T-helper 1 cell treated with Interleukin-12 subunit alpha and Interleukin-12 subunit beta and Interleukin-4 antibody, amounts not matched to agents 30 μg/mL and 1 μg/mL, for 36 hours (primary cell): ENCODE measurements around the gene EEF1AKMT3.

Experiments used
- H3K27ac Mint-ChIP-seq: one replicate; pipeline ENCODE4 v1.8.0; 2021; ENCODE audit warnings: mild to moderate bottlenecking, mixed read lengths
- H3K27me3 Mint-ChIP-seq: one replicate; pipeline ENCODE4 v1.8.0; 2021; ENCODE audit warnings: low read depth, mixed read lengths
- H3K36me3 Mint-ChIP-seq: one replicate; pipeline ENCODE4 v1.8.0; 2021; ENCODE audit warnings: low read depth, mixed read lengths
- H3K4me1 Mint-ChIP-seq: one replicate; pipeline ENCODE4 v1.8.0; 2021; ENCODE audit warnings: low read depth, mixed read lengths
- H3K4me3 Mint-ChIP-seq: one replicate; pipeline ENCODE4 v1.8.0; 2021; ENCODE audit warnings: mild to moderate bottlenecking, moderate library complexity, mixed read lengths
- H3K9me3 Mint-ChIP-seq: one replicate; pipeline ENCODE4 v1.8.0; 2021; ENCODE audit warnings: mixed read lengths

The EEF1AKMT3 gene

DNA sequence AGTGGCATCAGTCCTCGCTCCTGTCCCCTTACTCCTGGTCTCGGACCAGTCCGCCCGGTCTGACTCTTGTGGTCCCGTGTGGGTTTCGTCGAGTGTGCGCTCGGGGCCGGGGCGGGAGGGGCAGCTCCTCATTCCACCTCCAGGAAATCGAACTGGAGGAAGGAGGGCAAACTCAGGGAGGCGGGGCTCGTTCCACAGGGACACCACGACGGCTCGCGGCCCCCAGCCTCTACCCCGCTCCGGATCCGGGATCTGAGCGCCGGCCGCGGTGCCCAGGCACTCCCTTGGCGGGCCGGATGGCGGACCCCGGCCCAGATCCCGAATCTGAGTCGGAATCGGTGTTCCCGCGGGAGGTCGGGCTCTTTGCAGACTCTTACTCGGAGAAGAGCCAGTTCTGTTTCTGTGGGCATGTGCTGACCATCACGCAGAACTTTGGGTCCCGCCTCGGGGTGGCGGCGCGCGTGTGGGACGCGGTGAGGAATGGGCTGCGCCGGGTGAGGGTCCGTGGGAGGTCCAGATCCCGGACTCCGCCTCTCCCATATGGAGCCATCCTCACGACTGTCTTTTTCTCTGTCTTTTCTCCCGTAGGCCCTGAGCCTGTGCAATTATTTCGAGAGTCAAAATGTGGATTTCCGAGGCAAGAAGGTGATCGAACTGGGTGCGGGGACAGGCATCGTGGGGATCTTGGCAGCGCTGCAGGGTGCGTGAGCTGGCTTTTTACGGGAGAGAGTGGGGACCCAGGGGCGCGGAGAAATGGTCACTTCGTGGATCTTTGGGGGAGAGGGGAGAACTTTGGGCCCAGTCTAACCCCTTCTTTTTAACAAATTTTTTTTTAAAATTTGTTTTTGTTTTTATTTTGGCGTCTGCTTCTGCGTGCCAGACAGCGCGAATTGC is at the start of gene EEF1AKMT3:
EEF1AKMT3 (plus strand) TSS at position 186 of the 894 bp plus-strand sequence; CDS start at position 297, 111 bp downstream.
- Mint-ChIP-seq H3K4me3 (peak within 1 kb of the TSS; percentile 96), H3K4me1 (peaks cover 22% of the 10 kb centered on the region), H3K36me3 (peaks cover 12% of the 10 kb centered on the region), H3K27ac (peak within 1 kb of the TSS; percentile 98), H3K27me3 (no peaks in the 10 kb centered on the region), H3K9me3 (no peaks in the 10 kb centered on the region)

DNA sequence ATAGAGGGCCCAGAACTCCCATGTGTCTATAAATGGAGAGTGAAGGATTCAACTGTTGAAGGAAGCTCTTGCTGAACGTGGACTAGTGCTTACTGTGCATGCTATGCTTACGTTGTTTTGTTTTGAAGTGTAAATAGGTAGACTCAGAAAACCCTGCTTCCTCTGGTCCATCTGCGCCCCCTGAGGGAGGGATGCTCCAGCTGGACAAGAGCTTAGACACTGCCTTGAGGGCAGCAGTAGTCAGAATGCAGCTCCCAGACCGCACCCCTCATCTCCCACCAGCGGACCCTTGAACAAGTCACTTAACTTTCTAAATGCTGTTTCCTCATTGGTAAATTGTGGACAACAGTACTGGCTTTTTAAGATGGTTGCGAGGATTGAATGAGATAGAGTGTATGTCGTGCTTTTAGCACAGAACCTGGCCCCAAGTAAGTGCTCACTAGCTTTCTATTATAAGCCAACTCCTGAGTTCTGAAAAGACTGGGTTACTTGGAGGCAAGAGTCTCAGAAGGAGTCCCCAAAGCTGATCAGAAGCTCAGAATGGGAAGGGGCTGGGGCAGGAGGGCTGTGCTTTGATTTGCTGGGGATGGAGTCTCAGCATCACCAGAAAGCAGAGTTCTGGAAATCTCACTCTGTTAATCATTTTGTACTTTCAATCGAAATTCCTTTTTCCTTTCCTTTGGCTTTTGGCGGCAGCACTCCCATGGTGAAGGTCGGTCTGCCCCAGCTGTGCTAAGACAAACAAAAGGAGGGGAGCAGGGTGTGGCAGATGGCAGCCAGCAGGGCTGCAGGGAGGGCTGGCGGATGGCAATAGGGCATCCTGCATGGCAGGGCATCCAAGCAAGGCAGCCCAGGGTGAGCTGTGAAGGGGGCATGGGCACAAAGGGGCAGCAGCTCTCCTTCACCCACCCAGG is 49.4 kb upstream of the EEF1AKMT3 start:
- no peaks in the 10 kb centered on the region for H3K9me3 Mint-ChIP-seq
- no peak overlapping the region for H3K4me3 Mint-ChIP-seq
- no peak overlapping the region for H3K27ac Mint-ChIP-seq
- peaks cover 3% of the 10 kb centered on the region for H3K4me1 Mint-ChIP-seq
- no peaks in the 10 kb centered on the region for H3K27me3 Mint-ChIP-seq
- H3K36me3 Mint-ChIP-seq, result peaks cover 30% of the 10 kb centered on the region

DNA sequence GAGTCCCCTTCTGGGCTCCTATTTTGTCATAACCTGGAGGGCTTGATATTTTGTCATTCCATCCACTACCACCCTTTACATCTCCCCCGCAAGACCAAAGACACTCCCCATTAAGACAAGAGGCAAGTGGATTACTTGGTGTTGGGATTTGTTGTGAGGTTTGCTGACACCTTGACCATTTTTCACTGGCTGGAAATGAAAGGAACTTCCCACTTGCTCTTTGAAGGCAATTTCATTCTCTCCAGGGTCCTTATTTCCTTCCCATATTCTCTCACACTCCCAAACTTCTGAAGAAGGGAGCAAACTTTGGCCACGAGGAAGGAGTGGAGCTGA is 48.8 kb upstream of the EEF1AKMT3 start:
- Mint-ChIP-seq H3K36me3 (peaks cover 31% of the 10 kb centered on the region), H3K4me1 (peaks cover 6% of the 10 kb centered on the region), H3K4me3 (no peak overlapping the region), H3K27ac (no peak overlapping the region), H3K27me3 (no peaks in the 10 kb centered on the region), H3K9me3 (no peaks in the 10 kb centered on the region)

DNA sequence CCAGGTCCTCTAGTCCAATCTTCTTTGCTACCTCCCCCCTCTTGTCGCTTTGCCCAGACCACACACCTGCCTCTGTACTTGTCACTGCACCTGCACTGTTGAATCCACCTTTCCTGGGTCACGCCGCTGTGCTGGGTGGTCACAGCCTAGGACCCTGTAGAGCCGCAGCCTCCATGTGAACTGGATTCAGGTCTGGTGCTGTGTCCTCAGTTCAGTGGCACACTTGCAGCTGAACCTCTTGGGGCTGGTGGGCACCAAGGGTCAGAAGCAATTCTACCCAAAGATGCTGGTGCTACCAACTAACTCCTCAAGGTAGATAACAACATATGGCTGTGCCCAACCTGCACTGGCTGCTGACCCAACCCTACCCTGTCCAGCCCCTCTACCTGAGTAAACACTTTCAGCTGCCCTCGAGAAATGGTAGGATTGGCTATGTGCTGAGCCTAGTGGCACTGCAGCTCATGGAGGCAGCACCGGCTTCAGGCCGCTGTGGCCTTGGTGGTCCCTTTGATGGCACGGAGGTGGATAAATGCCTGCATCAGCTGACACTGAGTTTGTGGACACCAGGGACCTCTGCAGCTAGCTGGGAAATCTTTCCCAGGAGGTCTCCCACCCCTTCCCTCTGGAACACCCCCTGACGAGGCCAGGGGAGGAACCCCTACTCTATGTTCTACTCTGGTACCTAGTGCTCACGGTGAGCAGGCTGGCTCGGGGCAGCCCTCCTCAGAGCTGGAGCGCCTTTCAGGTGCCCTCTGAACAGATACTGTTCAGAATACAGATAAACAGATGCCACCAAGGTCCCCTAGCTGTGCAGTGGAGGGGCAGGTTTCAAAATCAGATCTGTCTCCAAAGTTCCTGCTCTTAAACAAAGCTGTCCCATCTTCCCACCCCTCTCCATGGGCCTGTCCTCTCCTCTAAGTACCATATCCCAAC is 48.1 kb upstream of the EEF1AKMT3 start:
- no peaks in the 10 kb centered on the region for H3K9me3 Mint-ChIP-seq
- no peak overlapping the region for H3K27ac Mint-ChIP-seq
- no peaks in the 10 kb centered on the region for H3K27me3 Mint-ChIP-seq
- H3K36me3 Mint-ChIP-seq, result peaks cover 31% of the 10 kb centered on the region
- peaks cover 6% of the 10 kb centered on the region for H3K4me1 Mint-ChIP-seq
- H3K4me3 Mint-ChIP-seq, result no peak overlapping the region

DNA sequence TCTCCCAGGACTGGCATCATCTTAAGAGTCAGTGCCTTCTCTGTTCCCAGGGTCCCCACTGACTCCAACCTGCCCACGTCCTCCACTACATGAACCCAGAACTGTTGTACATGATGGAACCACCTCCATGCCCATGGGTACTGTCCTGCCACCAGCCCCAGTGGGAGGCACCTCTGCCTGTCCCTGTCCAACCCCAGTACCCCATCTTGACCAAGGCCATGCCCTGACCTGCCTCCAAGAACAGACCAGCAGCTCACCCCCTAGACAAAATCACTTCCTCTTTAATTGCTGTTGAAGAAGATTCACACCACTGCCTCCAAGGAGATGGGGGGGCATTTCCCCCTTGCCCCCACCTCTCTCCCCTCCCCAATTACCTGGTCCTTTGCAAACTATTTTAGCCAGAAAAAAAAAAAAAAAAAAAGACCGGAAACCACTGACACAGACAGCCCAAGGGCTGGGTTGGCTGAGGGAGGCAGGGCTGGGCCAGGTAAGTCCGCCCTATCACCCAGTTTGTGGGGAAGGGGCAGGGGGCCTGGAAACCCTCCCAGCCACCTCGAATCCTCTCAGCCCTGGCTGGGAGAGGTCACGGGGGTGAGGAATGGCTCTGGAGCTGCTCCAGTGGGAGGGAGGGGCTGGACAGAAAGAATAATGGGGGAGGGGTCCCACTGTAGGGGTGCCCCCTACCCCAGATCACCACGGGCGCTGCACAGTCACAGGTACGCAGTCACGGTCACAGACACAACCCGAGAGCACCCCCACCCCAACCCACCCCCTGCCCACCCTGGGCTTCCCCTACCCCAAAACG is 47.3 kb upstream of the EEF1AKMT3 start:
- H3K27ac Mint-ChIP-seq, result no peak overlapping the region
- no peak overlapping the region for H3K4me3 Mint-ChIP-seq
- H3K9me3 Mint-ChIP-seq, result no peaks in the 10 kb centered on the region
- peaks cover 6% of the 10 kb centered on the region for H3K4me1 Mint-ChIP-seq
- H3K27me3 Mint-ChIP-seq, result no peaks in the 10 kb centered on the region
- H3K36me3 Mint-ChIP-seq, result peaks cover 30% of the 10 kb centered on the region

DNA sequence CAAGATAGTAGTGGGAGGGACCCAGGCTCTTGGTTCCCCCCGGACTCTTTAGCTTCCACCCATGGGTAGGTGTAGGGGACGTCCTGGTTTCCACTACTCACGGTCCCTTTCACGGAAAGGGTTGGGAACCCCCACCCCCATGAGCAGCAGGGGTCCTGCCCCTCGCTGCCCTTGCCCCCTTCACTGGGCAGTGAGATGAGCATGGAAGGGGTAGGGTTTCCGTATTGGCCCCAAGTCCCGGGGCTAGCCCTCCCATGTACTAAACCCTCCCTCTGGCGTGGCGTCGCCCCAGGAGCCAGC is 46.6 kb upstream of the EEF1AKMT3 start:
- H3K9me3 Mint-ChIP-seq, result no peaks in the 10 kb centered on the region
- no peak overlapping the region for H3K27ac Mint-ChIP-seq
- peaks cover 6% of the 10 kb centered on the region for H3K4me1 Mint-ChIP-seq
- H3K36me3 Mint-ChIP-seq, result peaks cover 30% of the 10 kb centered on the region
- no peaks in the 10 kb centered on the region for H3K27me3 Mint-ChIP-seq
- no peak overlapping the region for H3K4me3 Mint-ChIP-seq

DNA sequence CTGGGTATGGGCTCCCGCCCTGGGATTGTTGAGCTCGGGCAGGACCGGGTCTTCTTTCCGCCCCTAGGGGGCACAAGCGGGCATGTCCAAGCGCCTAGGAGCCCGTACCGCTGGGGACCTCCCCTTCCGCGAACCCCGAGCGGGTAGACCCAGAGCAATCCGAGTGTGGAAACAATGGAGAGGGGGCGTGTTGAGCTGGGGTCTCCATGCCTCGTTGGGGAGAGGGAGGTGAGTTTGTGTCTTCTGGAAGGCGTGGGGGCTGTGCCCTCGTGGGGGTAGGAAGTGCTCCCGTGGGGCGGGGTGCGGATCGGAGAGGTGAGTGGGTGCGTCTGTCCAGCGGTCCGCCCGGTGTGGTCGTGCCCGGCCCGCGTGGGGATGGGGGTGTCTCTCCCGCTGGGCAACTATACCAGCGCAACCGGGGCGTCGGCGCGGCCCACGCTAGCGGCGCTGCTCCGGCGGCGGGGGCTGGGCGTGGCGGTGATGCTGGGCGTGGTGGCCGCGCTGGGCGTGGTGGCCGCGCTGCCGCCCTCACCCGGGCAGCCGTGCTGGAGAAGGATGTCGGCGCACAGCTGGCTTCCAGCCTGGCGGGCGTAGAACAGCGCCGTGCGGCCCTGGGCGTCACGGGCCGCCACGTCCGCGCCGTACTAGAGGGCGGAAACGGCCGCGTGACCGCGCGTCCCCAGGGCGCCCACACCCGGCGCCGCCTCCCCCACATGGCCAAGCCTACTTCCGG is 46.1 kb upstream of the EEF1AKMT3 start:
- no peaks in the 10 kb centered on the region for H3K9me3 Mint-ChIP-seq
- peaks cover 35% of the 10 kb centered on the region for H3K36me3 Mint-ChIP-seq
- peak overlapping the region; percentile 29 for H3K27ac Mint-ChIP-seq
- H3K4me1 Mint-ChIP-seq, result peaks cover 6% of the 10 kb centered on the region
- no peak overlapping the region for H3K4me3 Mint-ChIP-seq
- no peaks in the 10 kb centered on the region for H3K27me3 Mint-ChIP-seq

DNA sequence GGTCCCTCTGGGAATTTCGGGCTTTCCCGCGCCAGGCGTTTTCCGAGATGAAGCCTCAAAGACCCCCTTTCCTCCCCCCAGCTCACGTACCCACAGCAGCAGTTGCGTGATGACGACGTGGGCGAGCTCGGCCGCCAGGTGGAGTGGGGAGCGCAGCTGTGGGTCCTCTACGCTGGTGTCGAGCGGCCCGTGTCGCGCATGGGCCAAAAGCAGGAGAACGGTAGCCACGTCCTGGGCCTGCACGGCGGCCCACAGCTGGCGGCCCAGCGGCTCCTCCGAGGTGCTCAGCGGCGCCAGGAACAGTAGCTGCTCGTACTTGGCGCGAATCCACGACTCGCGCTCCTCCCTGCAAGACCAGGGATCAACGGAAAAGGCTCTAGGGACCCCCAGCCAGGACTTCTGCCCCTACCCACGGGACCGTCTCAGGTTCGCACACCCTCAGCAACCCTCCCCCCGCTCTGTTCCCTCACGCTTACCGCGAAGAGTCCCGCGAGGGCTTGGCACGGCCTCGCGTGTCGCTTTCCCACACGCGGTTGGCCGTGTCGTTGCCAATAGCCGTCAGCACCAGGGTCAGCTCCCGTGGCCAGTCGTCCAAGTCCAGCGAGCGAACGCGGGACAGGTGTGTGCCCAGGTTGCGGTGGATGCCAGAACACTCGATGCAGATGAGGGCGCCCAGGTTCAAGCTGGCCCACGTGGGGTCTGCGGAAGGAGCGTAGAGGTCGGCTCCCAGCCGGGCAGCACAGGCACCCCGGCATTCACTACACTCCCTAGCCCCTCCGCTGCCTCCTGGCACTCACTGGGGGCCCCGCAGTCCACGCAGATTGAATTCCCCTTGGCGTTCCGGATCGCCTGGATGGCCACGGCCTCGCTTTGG is 45.3 kb upstream of the EEF1AKMT3 start:
- H3K36me3 Mint-ChIP-seq, result peaks cover 37% of the 10 kb centered on the region
- H3K4me3 Mint-ChIP-seq, result no peak overlapping the region
- peaks cover 6% of the 10 kb centered on the region for H3K4me1 Mint-ChIP-seq
- H3K27me3 Mint-ChIP-seq, result no peaks in the 10 kb centered on the region
- H3K27ac Mint-ChIP-seq, result no peak overlapping the region
- H3K9me3 Mint-ChIP-seq, result no peaks in the 10 kb centered on the region

DNA sequence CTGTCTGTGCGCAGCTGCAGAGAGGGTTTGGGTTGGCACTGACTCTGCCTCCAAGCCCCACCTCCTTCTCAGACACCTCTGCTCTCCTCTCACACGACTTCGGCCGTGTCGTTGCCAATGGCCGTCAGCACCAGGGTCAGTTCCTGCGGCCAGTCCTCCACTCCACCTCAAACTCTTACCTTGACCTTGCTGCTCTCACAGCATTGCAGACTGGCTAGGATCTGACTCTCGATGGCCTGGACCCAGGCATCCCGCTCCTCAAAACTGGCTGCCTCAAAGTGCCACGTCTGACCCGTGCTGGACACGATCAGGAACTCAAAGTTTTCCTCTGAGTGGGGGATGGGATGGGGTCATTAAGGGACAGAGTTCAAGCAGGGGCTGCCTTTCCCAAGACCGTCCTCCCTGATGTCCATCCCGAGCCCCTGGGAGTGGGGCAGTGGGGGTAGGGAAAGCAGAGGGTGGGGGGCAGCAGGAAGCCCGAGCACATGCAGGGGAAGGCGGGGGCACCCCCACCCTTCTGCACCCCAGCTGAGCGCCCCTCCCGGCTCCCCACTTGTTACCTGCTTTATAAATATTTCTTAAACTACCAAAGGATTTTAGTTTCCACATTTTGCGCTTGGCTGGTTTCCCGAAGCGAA is 44.5 kb upstream of the EEF1AKMT3 start:
- no peak overlapping the region for H3K4me3 Mint-ChIP-seq
- H3K27ac Mint-ChIP-seq, result peak overlapping the region; percentile 52
- H3K4me1 Mint-ChIP-seq, result peaks cover 6% of the 10 kb centered on the region
- H3K27me3 Mint-ChIP-seq, result no peaks in the 10 kb centered on the region
- H3K9me3 Mint-ChIP-seq, result no peaks in the 10 kb centered on the region
- peaks cover 43% of the 10 kb centered on the region for H3K36me3 Mint-ChIP-seq

DNA sequence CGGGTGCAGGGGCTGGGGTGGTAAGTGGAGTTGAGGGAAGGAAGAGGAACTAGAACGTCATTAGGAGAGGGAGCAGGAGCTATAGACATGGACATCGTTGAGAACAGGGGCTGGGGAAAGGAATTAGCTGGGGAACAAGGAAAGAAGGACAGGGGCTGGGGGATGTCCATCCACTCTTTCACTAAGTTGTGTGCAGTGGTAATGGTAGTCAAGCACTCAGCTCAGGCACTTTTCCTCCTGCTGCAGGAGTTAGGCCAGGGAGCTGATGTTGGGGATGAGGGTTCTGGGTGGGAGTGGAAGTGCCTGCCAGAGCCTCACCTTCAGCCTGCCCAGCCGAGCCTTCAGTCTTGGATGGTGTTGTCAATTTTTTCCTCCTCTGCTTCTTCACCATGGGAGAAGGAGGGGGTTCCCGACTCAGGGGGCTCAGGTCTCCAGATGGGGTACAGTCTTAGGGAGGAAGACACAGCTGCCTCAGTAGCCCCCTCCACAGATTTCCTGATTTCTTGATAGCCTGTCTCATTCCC is 43.0 kb upstream of the EEF1AKMT3 start:
- Mint-ChIP-seq H3K36me3 (peaks cover 51% of the 10 kb centered on the region), H3K4me1 (peaks cover 6% of the 10 kb centered on the region), H3K27ac (no peak overlapping the region), H3K9me3 (no peaks in the 10 kb centered on the region), H3K27me3 (no peaks in the 10 kb centered on the region), H3K4me3 (no peak overlapping the region)

DNA sequence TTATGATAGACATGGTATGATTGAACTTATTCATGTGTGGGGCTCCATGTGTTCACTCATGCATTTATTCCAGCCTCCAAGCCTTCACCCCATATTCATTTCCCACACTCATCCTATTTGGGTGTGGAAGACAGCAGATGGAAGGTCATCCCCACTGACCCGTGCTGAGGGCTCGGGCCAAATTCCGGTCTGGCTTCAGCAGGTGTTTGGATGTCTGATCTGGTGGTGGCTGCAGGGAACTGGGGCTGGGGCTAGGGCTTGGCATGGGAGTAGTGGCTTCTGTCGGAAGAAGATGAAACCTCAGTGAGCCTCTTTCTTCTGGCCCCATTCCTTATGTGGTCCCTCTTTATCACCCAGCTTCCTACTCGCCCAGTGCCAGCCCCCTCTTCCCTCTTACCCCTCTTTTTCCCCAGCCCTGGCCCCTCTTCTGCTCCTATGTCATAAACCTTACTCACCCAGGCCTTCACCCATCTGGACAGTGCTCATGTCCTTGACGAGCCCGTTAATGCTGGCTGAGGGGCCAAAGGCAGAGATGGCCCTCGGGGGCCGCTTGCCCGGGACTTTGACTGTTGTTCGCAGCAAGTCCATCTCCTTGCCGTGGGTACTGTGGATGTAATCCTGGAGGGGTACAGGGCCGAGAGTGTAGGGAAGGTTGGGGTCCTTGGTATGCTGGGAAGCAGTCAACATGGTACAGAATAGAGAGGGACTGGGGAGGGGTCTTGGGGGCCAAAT is 41.9 kb upstream of the EEF1AKMT3 start:
- no peak overlapping the region for H3K27ac Mint-ChIP-seq
- peaks cover 54% of the 10 kb centered on the region for H3K36me3 Mint-ChIP-seq
- no peaks in the 10 kb centered on the region for H3K27me3 Mint-ChIP-seq
- H3K4me1 Mint-ChIP-seq, result peaks cover 10% of the 10 kb centered on the region
- no peaks in the 10 kb centered on the region for H3K9me3 Mint-ChIP-seq
- no peak overlapping the region for H3K4me3 Mint-ChIP-seq
